Sigmoid colon (tissue), 7 donors: ENCODE measurements around the gene SCAMP2. TPM values are rescaled to one million over a fixed set of nuclear protein-coding genes. Genes with fewer than 3 reads are reported as not detected.

Source experiments
- DNase-seq: peaks from one replicate; pipeline ENCODE4 v3.0.0-alpha.2; 2019
- H3K27ac ChIP-seq, 4 donors: fragments of 200-600 bp; sonication (generic); one replicate each; pipeline ENCODE4 v1.5.1; 2016 to 2019; ENCODE audit warnings: mild to moderate bottlenecking in 1 of 4
- H3K27me3 ChIP-seq, 3 donors: fragments of 200-600 bp; sonication (generic); one replicate each; pipeline ENCODE4 v1.5.1; 2019; ENCODE audit warnings: mild to moderate bottlenecking in 1 of 3
- H3K36me3 ChIP-seq, 4 donors: fragments of 200-600 bp; sonication (generic); one replicate each; pipeline ENCODE4 v1.5.1; 2016 to 2019
- H3K4me1 ChIP-seq, 4 donors: fragments of 200-600 bp; sonication (generic); one replicate each; pipeline ENCODE4 v1.5.1; 2017 to 2019
- H3K4me3 ChIP-seq, 4 donors: fragments of 200-600 bp; sonication (generic); one replicate each; pipeline ENCODE4 v1.5.1; 2017 to 2019; ENCODE audit warnings: mild to moderate bottlenecking in 2 of 4, moderate library complexity in 1 of 4
- H3K9me3 ChIP-seq, 4 donors: fragments of 200-600 bp in 3 of 4; sonication (generic) in 3 of 4; one replicate each; pipeline versions ENCODE4 v1.5.1 to v1.6.1; 2013 to 2019
- CTCF ChIP-seq, 4 experiments: fragments of 450-650 bp in 3 of 4; fragments of 200-600 bp in 1 of 4; IDR thresholded peaks; one replicate each; pipeline ENCODE4 v1.5.1; 2016 to 2019; ENCODE audit warnings: antibody characterized with exemption in 4 of 4, mild to moderate bottlenecking in 3 of 4, moderate library complexity in 2 of 4
- EP300 ChIP-seq, 4 donors: sonication (generic); formaldehyde crosslinking; IDR thresholded peaks; one replicate each; pipeline ENCODE4 v1.6.1; 2017; ENCODE audit warnings: antibody characterized with exemption in 4 of 4
- POLR2A ChIP-seq, 2 donors: fragments of 450-650 bp; IDR thresholded peaks; one replicate each; pipeline ENCODE4 v1.6.1; 2016; ENCODE audit warnings: antibody characterized with exemption in 2 of 2, mild to moderate bottlenecking in 2 of 2, moderate library complexity in 2 of 2
- POLR2AphosphoS5 ChIP-seq, 4 donors: sonication (generic); formaldehyde crosslinking; IDR thresholded peaks; one replicate each; pipeline ENCODE4 v1.6.1; 2017; ENCODE audit warnings: antibody characterized with exemption in 4 of 4
- WGBS, 2 donors: extraction: QIAGEN DNeasy Blood & Tissue Kit; methylation state at CpG; one replicate each; pipeline ENCODE4 v1.1.7; 2013; 5-methylcytosine and 5-hydroxymethylcytosine counted together
- intact Hi-C: fragments of 100-400 bp; cut with DNase I; formaldehyde crosslinking; loops from one replicate; pipeline ENCODE4 v1.15.1; 2023
- polyA plus RNA-seq, 3 donors: library from polyadenylated mRNA; stranded (reverse); fragments of 200-250 nt; gene quantifications; one replicate each; pipeline ENCODE4 v1.2.3, GENCODE V29; 2013
- total RNA-seq, 4 donors: library from RNA; depleted of rRNA; stranded (reverse); fragments of >200 nt; gene quantifications; one replicate each; pipeline ENCODE4 v1.1.0, GENCODE V29; 2016
- donor health status: healthy with polysubstance abuse.
- donor health status: Bipolar disorder and iron deficiency.
- donor health status: healthy.

SCAMP2 gene
- total and polyA plus RNA-seq, 7 donors: 27.8 to 131 (median 35.3) TPM

GRCh38 chr15:74845208-74845568, 28.0 kb downstream of the SCAMP2 start:
- 51 to 61% methylated on average over 5 of the region's 5 CpGs for WGBS, 2 donors
- no peaks in the 10 kb centered on the region for H3K27me3 ChIP-seq
- TF ChIP-seq POLR2A (IDR thresholded peaks at IDR 0.05) (no peak), EP300 (IDR thresholded peaks at IDR 0.05) (no peak), CTCF (IDR thresholded peaks at IDR 0.05) (no peak), POLR2AphosphoS5 (IDR thresholded peaks at IDR 0.05) (no peak)
- H3K36me3 ChIP-seq: peaks cover 0 to 62% (median 29%) of the 10 kb centered on the region in 4 donors
- no peak overlapping the region for H3K4me3 ChIP-seq
- peak overlapping the region in 1 of 4 donors; percentile 23 for H3K27ac ChIP-seq
- no peaks in the 10 kb centered on the region for H3K9me3 ChIP-seq
- DNase-seq: no peak
- H3K4me1 ChIP-seq: peaks cover 0 to 32% (median 23%) of the 10 kb centered on the region in 4 donors
- intact Hi-C loops: no loop called here

GRCh38 chr15:74844319-74845207, 28.6 kb downstream of the SCAMP2 start:
- H3K27ac ChIP-seq: peak overlapping the region; percentile 23 to 88 (median 85)
- no peak overlapping the region for H3K4me3 ChIP-seq
- no peak for DNase-seq
- no peaks in the 10 kb centered on the region for H3K27me3 ChIP-seq
- TF ChIP-seq CTCF (IDR thresholded peaks at IDR 0.05) (no peak), POLR2A (IDR thresholded peaks at IDR 0.05) (no peak), EP300 (IDR thresholded peaks at IDR 0.05) (no peak), POLR2AphosphoS5 (IDR thresholded peaks at IDR 0.05) (no peak)
- peaks cover 0 to 32% (median 23%) of the 10 kb centered on the region in 4 donors for H3K4me1 ChIP-seq
- WGBS, 2 donors: 70 to 71% methylated on average over 12 of the region's 12 CpGs
- intact Hi-C loops: loop anchor here (5.0 kb wide), 2 partner anchors 98 to 113 kb away; partner anchors contain the start of gene RPP25
- H3K36me3 ChIP-seq: peaks cover 0 to 62% (median 25%) of the 10 kb centered on the region in 4 donors
- no peaks in the 10 kb centered on the region for H3K9me3 ChIP-seq

GRCh38 chr15:74843891-74844299, 29.3 kb downstream of the SCAMP2 start:
- H3K4me1 ChIP-seq: peaks cover 0 to 32% (median 23%) of the 10 kb centered on the region in 4 donors
- TF ChIP-seq POLR2AphosphoS5 (IDR thresholded peaks at IDR 0.05): no peak
- TF ChIP-seq POLR2A (IDR thresholded peaks at IDR 0.05): no peak
- no peak for TF ChIP-seq EP300 (IDR thresholded peaks at IDR 0.05)
- TF ChIP-seq CTCF (IDR thresholded peaks at IDR 0.05): no peak
- 43 to 54% methylated on average over 12 of the region's 12 CpGs for WGBS, 2 donors
- no peak for DNase-seq
- no peaks in the 10 kb centered on the region for H3K27me3 ChIP-seq
- intact Hi-C loops: loop anchor here (1.0 to 5.0 kb wide), 4 partner anchors 57 to 113 kb away; partner anchors contain the start of genes CSK and RPP25
- H3K36me3 ChIP-seq: peaks cover 0 to 62% (median 24%) of the 10 kb centered on the region in 4 donors
- no peaks in the 10 kb centered on the region for H3K9me3 ChIP-seq
- peak overlapping the region; percentile 83 to 88 (median 85) for H3K27ac ChIP-seq
- peak overlapping the region in 3 of 4 donors; percentile 69 to 92 (median 86) for H3K4me3 ChIP-seq

GRCh38 chr15:74843445-74843828, 29.7 kb downstream of the SCAMP2 start:
- DNase-seq: no peak
- H3K4me1 ChIP-seq: peaks cover 0 to 32% (median 23%) of the 10 kb centered on the region in 4 donors
- peak overlapping the region; percentile 83 to 88 (median 85) for H3K27ac ChIP-seq
- peak overlapping the region; percentile 35 to 92 (median 78) for H3K4me3 ChIP-seq
- H3K36me3 ChIP-seq: peaks cover 0 to 62% (median 21%) of the 10 kb centered on the region in 4 donors
- WGBS, 2 donors: 17 to 20% methylated on average over 18 of the region's 18 CpGs
- H3K9me3 ChIP-seq: no peaks in the 10 kb centered on the region
- TF ChIP-seq POLR2A (IDR thresholded peaks at IDR 0.05): no peak
- TF ChIP-seq CTCF (IDR thresholded peaks at IDR 0.05): no peak
- TF ChIP-seq POLR2AphosphoS5 (IDR thresholded peaks at IDR 0.05): no peak
- TF ChIP-seq EP300 (IDR thresholded peaks at IDR 0.05): no peak
- intact Hi-C loops: loop anchor here (1.0 to 5.0 kb wide), 4 partner anchors 57 to 114 kb away; partner anchors contain the start of genes CSK and RPP25
- no peaks in the 10 kb centered on the region for H3K27me3 ChIP-seq
